Measurements from ENCODE around the gene SLC12A6.
A peak's percentile ranks its signal among the peaks of the same experiment; 100 is the strongest.
"Not testable (repeated sequence)": the region's sequence is repeated elsewhere in the genome, so short reads cannot be mapped to it uniquely, and the experiment has no call there.

Gene SLC12A6

DNA sequence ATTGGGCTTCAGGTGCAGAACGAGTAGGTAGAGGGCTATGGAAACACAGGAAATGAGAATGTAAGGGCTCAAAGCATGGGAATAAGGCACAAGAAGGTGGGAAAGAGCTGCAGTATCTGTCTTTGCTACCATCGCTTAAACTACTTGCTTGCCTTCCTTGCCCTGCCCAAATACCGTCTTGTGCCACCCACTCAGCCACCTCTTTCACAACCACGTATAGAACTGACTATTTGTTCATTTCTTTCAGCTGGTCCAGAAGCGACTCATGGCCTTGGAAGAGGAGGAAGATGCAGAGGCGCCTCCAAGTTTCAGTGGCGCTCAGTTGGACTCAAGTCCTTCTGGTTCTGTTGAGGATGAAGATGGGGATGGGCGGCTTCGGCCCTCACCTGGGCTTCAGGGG, 17.7 kb upstream of the SLC12A6 start:
- no peak for DNase-seq

DNA sequence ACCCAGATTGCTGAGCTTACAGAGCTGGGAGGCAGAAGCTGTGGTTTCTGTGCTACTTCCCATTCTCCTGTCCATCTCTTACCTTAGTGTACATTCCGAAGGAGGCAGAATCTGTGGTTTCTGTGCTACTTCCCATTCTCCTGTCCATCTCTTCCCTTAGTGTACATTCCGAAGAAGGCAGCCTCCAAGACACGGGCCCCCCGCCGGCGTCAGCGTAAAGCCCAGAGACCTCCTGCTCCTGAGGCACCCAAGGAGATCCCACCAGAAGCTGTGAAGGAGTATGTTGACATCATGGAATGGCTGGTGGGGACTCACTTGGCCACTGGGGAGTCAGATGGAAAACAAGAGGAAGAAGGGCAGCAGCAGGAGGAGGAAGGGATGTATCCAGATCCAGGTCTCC, 16.7 kb upstream of the SLC12A6 start:
- no peak for DNase-seq

DNA sequence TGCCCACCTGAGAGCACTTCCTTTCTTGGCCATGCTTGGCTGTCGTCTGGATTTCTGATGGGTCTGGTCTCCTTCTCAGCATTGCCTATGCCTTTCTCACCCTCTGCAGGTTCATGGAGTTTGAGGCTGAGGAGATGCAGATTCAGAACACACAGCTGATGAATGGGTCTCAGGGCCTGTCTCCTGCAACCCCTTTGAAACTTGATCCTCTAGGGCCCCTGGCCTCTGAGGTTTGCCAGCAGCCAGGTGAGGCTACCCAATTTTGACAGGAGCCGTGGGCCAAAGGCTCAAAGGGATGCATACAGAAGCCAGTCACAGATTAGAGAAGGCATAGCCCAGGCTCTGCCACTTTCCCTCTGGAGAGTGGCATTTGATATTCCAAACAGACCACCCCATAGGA, 16.0 kb upstream of the SLC12A6 start:
- no peak for DNase-seq

DNA sequence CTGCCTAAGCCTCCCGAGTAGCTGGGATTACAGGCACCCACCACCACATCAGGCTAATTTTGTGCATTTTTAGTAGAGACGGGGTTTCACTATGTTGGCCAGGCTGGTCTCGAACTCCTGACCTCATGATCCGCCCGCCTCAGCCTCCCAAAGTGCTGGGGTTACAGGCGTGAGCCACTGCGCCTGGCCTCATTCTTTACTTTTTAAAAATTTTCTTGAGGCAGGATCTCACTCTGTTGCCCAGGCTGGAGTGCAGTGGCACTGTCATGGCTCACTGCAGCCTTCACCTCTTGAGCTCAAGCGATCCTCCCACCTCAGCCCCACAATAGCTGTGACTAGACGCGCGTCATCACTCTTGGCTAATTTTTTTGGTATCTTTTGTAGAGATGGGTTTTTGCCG, 15.4 kb upstream of the SLC12A6 start:
- not testable (repeated sequence) for DNase-seq

DNA sequence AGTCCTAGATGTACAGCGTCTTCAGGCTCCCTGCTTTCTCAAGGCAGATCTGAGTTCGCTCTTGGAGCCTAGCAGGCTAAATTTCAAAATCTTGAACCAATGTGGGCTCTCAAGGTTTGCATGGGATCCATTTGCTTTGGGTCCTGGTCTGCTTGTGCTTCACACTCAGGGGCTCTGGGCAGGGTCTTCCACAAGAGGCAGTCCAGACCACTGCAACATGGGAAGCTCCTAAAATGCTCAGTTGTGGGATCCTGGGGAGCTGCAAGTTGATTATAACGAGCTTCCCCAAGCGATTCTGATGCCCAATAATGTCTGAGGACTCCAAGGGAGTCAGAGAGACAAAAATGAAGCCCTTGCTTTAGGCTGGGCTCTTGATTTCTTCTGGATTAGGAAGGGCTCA, 12.2 kb upstream of the SLC12A6 start:
- no peak for DNase-seq

DNA sequence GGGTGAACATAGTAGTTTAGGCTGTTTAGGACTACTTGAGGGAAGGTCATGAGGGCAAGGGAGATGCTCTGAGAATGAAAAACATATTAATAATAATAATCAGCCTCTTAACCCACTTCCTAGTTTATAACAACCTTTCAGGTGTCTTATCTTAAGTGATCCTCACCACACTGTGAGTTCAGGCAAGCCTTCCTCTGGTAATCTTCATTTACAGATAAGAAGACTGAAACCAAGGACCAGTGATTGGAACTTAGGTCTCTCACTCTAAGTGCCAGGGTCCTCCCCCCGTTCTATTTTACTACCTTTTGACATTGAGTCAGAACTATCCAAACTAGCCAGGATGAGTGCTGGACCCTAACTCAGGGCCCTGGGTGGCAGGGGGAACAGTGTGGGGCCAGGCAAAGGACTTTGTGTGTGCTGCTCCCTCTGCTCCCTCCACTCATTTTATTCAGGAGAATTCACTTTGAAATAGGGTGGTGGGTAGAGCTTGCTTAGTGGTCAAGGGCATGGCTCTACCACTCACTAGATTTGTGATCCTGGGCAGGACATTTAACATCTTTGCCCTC, 11.2 kb upstream of the SLC12A6 start:
- DNase-seq: no peak

DNA sequence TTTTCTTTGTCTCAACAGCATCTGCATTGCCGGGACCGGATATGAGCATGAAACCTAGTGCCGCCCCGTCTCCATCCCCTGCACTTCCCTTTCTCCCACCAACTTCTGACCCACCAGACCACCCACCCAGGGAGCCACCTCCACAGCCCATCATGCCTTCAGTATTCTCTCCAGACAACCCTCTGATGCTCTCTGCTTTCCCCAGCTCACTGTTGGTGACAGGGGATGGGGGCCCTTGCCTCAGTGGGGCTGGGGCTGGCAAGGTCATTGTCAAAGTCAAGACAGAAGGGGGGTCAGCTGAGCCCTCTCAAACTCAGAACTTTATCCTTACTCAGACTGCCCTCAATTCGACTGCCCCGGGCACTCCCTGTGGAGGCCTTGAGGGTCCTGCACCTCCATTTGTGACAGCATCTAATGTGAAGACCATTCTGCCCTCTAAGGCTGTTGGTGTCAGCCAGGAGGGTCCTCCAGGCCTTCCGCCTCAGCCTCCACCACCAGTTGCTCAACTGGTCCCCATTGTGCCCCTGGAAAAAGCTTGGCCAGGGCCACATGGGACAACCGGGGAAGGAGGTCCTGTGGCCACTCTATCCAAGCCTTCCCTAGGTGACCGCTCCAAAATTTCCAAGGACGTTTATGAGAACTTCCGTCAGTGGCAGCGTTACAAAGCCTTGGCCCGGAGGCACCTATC, 10.5 kb upstream of the SLC12A6 start:
- no peak for DNase-seq

DNA sequence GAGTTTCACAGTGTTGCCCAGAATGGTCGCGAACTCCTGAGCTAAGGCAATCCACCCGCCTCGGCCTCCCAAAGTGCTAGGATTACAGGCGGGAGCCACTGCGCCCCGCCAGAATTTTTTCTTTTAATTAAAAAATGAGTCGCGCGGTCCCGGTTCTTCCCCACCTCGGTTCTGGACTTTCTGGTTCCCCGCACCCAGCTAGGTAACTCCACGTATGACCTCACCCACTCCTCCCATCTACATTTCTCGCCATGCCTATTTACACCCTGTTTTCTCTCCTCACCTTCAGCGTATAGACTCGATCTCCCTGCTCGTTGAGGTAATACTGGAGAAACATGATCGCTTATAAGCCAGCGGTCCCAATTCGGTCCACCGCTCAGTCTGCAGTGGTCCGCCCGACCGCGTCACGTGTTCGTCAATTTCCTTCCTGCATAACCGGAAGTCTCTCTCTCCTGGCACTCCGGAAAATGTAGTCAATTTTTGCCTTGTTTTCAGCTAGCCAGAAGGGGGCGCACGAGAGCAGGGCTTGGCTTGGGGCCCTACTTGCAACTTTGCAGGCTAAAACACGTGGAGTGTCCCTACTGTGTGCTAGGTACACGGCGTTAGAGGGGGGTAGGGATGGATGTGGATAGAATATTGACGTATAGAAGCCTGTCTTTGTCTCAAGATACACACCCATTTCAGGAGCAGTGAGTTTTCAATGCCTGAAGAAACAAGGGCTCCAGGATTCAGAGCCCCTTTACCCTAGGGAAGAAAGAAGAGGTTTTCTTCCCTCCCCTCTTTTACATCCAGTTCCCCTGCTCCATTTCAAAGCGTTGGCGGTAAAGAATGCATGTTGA, 5.4 kb upstream of the SLC12A6 start, which contains the start of the genes NOP10 and NUTM1:
TSS of gene NOP10 (minus strand) at position 400 of the 839 bp plus-strand sequence. CDS start at position 337, 63 bp downstream.
TSS of gene NUTM1 (plus strand) at position 579 of the 839 bp plus-strand sequence. CDS start 382 bp downstream, outside the sequence.
- peak; percentile 82 for DNase-seq

DNA sequence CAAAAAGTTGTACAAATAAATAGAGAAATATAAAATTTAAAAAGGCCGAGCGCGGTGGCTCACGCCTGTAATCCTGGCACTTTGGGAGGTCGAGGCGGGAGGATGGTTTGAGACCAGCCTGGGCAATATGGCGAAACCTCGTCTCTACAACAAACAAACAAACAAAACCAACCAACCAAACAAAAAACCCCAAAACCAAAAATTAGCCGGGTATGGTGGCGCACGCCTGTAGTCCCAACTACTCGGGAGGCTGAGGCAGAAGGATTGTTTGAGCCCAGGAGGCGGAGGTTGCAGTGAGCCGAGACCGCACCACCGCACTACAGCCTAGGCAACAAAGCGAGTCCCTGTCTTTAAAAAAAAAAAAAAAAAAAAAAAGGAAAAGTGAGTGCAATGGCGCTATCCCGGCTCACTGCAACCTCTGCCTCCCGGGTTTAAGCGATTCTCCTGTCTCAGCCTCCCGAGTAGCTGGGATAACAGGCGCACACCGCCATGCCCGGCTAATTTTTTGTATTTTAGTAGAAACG, 4.7 kb upstream of the SLC12A6 start:
- DNase-seq: not testable (repeated sequence)

DNA sequence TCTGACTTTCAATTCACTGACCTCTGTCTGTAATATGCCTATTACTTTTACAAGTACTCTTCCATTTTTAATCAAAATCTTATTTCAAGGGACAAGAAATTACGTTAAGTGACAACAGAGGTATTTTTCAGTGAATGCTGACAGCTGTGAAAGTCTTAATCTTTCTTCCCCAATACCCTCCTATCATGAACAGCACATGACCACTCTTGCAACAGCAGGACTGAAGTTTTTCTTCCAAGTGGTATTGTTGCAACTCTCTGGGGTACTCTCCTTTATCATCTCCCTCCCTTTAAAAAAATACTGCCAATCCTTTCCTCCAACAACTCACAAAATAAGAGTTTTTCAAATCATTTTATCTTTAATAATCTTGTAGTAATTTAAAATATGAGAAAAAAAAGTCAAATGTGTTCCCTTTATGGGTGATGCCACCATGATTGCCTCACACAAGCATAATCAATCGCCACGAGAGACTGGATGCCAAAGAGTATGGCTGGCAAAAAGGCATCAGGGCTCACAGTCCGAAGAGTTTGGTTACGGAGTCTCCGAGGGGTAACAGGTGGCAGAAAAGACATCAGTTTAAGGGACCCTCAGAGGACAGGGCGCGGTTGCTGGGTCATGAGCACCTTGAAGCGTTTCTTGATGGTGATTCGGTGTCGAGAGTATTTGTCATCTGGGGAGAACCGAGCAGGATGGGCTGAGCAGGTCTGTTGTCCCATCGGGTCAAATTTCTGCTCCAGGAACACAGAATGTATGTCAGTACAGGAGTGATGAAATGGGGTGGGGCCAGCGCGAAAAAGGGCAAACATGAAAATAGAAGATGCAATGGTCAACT, 4.0 kb upstream of the SLC12A6 start:
- DNase-seq: no peak

DNA sequence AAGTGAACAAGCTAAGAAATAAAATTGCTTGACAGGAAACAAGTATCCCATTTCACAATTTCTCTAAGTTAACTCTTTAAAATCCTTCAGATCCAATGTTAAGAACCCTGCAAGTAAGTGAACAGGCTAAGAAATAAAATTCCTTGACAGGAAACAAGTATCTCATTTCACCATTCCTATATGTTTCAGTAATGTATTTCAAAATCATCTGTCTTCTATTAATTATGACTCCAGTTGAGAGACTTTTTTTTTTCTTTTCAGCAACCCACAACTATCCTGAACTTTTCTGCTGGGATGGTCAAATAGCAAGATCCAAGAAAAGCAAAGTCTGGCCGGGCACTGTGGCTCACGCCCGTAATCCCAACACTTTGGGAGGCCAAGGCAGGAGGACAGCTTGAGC, 2.4 kb upstream of the SLC12A6 start:
- DNase-seq: no peak

DNA sequence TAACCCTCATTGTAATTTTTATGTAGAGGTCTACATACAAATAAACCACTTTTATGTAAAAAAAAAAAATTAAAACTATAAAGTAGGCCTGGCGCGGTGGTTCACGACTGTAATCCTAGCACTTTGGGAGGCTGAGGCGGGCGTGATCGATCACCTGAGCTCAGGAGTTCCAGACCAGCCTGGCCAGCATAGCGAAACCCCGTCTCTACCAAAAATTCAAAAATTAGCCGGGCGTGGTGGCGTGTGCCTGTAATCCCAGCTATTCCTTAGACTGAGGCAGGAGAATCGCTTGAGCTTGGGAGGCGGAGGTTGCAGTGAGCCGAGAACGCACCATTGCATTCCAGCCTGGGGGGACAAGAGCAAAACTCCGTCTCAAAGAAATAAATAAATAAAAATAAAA, 766 bp upstream of the SLC12A6 start:
- DNase-seq: no peak

DNA sequence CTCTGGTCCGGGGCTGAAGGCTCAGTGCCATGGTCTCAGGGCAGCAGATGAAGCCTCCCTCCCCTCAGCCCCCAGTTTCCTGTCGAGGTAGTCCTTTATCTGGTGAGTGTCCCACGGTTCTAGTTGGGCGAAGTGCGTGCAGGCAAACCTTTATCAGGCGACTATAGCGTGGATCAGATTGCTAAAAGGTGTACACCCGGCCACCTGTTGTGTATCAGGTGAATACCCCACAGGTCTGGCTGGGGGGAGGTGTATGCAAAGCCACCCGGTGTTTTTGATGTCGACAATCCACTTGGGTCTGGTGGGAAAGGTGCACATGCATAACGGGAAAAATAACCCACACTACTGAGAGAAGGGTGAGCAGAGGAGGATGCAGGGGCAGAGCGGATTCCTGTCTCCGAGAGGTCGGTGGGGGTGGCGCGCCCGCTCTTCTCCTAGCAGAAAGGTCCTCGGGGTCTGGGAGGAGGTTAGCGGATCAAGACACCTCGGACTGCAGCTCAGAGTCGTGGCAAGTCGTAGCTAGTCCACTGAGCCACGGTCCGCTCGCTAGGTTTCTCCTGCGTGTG, 507 bp downstream of the SLC12A6 start:
- no peak for DNase-seq

DNA sequence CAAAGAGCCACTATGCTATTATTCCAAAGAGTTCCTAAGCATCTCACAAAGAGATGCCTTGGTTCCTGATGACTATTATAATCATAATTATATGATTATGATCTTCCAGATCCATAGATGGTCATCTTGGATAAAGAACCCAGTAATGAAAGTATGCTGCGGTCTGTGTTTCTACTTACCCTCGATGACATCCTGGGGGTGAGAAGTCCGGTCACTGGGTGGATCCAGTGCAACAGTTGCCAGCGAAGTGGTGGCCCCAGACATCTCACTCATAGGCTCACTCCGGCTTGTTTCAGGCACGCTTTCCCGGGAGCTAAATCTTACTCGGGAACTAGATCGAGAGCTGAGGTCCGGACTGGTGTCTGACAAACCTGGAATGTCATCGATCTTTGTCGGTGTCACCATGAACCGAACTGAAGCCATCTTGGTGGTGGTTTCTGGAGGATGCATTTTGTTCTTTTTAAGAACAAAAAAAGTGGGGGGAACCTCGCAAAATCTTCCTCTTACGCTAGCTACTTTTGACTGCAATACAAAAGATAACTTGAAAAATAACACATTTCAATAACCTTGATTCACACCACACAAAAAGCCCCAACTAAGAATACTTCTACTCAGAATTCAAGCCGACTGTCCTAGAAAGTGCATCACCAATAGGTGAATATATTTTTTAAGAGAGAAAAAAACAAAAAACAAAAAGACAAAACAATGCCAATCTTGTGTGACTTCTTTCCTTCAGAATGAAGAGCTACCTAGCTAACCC, 1.2 kb downstream of the SLC12A6 start:
- no peak for DNase-seq

DNA sequence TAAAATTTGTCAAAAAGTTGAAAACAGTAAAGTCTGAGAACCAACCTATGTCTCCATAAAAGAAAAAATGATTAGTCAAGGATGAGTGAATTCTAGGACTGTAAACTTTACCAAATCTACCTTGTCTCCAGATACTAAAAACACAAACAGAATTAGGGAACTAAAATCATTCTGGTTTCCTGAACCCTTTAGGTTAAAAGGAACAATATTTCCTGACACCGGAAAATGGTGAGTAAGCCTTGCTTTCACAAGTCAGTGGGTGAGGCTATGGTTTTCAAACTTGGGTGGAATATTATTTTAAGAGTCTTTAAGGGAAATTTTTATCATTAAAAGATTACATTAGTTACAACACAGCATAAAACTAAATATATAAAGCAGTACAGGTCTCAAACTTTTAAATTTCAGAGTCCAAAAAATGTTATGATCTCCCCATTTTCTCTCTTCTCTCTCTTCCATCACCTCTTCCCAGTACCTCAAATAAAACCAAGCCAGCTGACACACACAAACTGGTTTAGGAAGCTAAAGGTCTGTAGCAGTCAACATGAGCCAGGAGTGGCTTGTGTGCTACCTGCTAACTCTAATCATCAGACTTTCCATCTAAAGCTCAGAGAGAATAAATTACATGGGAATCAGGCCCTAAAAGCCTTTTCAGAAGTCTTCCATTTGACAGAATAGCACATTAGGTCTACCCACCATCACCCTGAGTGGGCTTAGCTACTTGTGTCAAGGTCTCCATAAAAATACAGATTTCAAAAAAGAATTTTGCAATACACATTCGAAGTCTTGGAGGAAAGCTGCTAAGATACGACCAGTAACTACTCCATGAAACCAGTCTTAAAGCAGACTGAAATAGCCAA, 2.2 kb downstream of the SLC12A6 start:
- DNase-seq: no peak

DNA sequence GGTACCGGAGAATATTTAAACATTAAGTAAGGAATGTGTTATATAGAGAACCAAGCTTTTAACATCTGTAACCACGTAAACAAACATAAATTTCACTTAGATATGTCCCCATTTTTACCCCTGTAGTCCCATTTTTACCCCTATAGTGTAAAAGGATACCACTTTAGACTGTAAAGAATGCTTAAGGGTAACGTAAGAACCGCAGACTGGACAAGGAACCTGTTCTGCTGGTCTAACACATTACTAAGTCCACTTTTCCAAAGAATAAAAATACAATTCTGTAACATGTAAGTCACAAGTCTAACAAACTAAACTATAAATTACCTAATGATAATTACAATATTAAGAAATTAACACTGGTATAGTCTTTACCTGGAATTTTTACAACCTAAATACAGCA, 2.9 kb downstream of the SLC12A6 start:
- DNase-seq: no peak

DNA sequence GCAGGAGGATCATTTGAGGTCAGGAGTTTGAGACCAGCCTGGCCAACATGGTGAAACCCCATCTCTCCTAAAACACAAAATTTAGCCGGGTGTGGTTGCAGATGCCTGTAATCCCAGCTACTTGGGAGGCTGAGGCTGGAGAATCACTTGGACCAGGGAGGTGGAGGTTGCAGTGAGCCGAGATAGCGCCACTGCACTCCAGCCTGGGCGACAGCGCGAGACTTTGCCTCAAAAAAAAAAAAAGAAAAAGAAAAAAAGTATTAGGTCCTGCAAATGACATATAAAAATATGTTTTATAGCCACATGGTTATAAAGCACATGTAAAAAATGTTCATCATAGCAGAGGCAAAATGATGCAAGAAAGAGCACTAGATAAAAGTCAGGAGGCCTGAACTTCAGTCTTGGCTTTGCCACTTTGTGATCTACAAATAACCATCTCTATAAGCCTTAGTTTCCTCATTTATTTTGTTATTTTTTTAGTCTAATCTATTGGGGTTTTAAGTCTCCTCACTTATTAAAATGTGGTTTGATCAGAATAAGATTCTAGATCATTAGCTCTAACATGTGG, 4.9 kb downstream of the SLC12A6 start:
- no peak for DNase-seq

DNA sequence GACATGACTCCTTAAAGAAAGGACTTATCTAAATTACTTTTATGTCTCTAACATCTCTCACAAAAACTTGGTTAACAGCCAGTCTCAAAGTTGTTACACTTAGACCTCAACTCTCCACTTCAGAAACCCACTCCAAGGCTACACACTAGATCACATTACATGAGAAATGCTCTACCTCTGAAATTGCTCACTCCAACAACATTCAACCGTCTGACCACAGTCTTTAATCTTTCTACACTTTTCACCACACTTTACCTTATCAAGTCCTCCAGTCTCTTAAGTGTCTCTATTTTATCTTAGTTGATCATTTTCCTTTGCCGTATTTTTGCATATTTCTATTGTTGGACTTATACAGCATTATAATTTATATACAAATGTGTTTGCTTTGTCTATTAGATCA, 5.8 kb downstream of the SLC12A6 start:
- DNase-seq: no peak

DNA sequence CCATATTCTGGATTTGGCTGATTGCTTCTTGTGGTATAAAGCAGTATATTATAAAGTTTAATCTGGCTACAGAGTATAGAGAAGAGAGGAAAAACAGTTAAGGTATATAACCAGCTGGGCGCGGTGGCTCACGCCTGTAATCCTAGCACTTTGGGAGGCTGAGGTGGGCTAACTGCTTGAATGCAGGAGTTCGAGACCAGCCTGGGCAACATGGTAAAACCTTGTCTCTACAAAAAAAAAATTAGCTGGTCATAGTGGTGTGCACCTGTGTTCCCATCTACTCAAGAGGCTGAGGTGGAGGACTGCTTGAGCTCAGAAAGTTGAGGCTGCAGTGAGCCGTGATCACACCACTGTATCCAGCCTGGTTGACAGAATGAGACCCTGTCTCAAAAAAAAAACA, 7.3 kb downstream of the SLC12A6 start:
- DNase-seq: no peak

DNA sequence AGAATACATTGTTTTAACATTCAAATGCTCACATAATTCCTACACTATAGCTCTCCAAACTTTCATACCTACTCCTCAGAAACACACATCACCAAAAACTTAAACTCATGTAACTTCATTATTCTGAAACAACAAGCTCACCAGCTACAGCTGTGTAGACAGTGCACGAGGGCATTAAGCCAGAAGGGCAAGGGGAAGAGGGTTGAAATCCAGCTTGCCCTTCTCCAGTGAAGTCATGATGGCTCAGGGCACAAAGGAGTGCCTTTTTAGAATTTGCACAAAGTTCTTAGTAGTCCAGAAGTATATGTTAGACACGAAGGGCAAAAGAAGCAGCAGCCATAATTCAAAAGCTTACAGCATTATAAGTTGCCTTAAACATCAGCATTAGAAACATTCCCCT, 8.6 kb downstream of the SLC12A6 start:
- no peak for DNase-seq

Data from NCI-H1092 treated with DMSO at 0.1 percent for 48 hours (cell line).